Activated CD4-positive, CD25-positive, alpha-beta regulatory T cell (primary cell): Measurements from ENCODE around the gene DPM3.

ENCODE experiments used
- DNase-seq, 4 experiments: peaks; one replicate each; lab custom pipeline; 2025; lab: John Stamatoyannopoulos, UW

Gene DPM3

DNA sequence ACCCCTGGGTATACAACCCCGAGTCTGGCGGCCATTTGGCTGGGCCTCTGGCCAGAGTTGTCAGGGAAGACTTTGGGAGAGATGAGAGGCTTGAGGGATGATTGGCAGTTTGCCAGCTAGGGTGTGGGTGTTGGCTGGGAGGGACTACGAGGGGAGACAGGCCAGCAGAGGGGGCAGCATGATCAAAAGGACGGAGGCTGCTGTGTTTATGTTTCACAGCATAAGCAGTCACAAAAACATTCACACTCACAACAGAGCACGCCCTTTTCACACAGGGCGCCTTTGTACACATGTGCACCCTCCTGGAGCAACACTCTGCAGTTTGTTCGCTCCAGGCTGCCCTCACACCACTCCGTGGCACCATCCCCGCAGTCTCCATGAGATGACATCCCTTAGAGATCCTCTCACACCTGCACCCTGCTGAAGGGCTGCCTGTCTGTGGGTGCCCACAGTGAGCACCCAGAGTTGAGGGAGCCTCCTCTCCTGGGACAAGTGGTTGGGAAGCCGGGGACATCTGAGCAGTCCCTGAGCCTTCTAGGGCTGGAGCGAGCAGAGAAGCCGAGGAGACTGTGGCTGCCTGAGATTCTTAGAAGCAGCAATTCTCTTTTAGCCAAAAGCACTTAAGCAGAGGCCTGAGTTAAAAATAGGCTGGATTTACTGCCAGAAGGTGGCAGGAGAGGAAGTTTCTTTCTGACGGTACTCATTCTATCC is 46.3 kb downstream of the DPM3 start:
- no peak for DNase-seq

DNA sequence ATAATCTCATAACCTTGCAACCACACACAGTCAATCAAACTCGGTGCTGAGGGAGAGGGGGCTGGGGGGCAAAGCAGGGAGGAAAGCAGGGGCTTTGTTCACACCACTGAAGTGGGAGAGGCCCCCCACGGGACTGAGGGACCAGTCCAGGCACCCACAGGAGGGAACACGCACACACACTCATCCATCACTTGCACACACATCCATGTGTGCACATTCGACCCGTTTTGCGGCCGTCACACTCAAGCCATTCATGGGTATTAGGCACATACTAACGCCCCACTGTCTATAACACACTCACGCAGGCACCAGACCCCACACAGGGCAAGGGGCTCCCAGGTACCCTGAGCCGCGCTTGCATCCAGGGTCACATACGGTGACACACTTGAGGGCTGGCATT is 47.7 kb downstream of the DPM3 start:
- no peak for DNase-seq

DNA sequence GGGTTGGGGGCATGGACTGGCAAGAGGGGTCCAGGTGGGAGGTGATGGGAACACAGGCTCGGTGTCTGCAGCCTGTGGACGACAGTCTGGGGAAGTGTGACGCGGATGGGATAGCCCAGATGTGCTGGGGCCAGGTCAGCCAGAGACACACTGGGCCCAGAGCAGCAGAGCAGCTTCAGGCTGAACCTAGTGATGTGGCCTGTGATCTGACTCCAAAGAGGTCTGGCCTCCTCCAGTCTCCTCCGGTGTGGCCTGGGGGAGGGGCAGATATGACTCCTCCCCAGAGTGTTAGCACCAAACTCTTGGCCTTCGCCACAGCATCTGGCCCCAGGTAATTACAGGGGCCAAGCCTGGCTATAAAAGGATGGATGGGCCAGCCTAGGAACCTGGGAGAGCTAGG is 48.2 kb downstream of the DPM3 start:
- no peak for DNase-seq

DNA sequence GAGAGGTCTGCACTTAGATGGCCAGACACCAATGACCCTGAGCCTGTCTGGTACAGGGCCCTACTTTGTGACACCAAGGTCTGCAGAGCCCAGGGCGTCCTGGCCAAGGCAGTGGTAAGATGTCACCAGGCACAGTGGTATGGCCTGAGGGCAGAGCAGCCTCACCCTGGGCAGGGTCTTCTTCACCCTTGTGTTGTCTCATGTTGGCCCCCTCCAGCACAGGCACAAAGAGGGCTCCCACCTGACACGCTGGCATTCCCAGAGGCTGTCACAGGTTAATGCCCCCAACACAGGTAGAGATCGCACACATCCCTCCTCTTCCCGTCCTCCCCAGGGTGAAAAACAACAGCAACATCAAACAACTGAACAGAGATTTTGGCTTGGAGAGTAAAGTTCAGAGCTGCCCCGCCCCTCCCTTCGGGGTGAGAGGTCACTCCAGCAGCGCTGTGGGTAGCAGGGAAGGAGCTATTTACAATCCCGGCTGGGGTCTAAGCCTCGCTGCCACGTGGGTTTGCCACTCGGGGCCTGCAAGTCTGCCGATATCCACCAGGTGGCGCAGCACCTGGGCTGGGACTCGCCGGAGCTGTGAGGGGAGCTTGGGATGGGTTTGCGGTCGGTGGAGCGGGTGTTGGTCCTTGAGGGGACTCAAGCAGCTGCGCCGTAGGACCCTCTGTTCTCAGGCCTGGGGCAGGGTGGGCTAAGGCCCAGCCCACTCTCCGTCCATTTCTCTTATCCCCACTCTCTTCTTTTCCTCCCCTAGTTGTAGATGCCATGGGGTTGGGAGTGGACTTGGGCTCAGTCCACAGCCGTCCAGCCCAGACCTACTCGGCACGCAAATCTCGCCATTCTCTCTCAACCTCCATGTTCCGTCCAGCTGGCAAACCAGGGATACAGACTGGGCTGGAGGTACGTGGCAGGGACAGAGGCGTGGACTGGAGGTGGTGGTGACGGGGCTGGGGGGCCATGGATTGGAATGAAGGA is 49.0 kb downstream of the DPM3 start:
- peak; percentile 53 to 76 (median 60) for DNase-seq
